Epidermal melanocyte (primary cell): Measurements from ENCODE around the gene GFI1.
"Not testable (repeated sequence)": the region's sequence is repeated elsewhere in the genome, so short reads cannot be mapped to it uniquely, and the experiment has no call there.

Experiments used
- DNase-seq: peaks from one replicate; pipeline ENCODE4 v3.0.0; 2011; ENCODE audit warnings: low spot score; ENCODE audit not compliant: insufficient read length

GFI1 gene

DNA sequence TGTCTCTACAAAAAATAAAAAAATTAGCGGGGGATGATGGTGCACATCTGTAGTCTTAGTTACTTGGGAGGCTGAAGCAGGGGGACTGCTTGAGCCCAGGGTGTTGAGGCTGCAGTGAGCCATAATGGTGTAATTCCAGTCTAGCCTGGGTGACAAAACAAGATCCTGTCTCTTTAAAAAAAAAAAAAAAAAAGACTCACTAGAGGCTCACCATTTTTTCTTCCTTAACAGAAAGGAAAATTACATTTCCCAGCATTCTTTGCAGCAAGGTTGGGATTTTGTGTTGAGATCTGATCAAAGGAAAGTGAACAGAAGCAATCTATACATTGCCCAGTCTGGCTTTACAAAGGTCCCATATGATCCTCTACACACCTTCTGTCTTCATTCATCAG lies 21.5 kb downstream of the GFI1 start:
- no peak for DNase-seq

- no peak for DNase-seq
These were observed 22.0 kb downstream of the GFI1 start for GRCh38 chr1:92464588-92465255.

DNA sequence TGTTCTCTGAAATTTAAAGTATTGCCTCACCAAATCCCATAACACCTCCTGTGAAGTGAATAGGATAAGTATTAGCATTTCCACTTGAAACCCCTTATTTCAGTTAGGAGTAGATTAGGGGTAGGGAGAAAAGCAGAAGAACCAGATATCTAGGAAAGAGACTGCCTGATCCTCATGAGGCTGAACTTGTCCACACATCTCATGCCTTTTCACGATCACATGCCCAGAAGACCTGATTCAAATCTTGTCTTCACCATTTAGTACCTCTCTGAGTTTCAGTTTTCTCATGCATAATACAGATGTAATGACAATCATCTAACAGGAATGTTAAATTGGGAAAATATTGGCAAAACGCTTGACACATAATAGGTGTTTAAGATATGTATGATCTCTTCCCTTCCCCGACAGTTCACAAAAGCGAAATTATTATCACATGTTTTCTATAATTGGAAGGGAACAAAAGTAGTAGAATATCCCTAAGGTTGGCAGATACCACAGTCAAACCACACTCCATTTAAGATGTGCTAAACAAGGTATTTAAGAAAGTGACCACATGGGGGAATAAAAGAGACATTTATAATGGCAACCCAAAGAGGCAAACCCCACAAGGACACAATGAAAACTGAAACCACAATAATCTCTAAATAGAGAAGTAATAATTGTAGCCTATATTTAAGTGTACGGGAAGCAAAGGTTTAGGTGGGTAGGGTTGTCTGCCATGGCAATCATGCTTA lies 25.2 kb downstream of the GFI1 start:
- no peak for DNase-seq

DNA sequence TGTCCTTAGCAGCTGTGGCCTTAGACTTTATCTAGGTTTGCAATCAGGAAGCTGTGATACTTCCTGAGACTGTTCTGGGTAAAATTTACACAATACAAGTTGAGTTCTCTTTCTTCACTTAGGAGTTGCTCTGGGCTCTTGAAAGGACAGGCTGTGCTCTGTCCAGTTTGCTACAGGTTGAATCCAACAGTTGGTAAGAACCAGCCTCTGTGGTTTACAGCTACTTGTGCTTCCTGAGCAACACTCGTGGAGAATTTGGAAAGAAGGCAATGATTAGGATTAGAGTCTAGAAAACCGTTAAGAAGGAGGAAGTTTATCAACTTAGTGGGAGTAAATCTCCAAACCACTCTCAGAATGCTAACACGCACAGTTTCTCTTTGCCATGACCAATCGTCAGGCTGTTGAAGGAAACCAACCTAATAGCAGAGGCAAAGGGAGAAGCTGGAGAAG lies 26.8 kb downstream of the GFI1 start:
- no peak for DNase-seq

DNA sequence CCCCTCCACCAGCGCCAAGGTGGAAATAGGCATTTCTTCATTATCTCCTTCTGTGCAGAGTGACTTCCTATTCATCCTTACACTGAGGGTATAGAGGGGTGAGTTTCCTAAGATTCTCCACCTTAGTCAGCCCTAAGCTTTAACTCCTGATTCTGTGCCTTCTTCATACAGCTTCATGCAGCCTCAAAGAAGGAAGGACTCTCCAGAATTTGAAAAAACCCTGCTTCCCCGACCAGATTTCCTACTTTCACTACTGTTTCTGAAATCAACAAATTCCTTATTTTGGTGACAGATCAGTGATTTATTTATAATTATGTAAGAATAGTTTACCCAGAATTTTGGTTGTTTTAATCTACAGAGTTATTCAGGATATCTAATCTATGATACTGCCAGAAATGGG lies 28.6 kb downstream of the GFI1 start:
- no peak for DNase-seq

GRCh38 chr1:92447976-92448375 lies 38.7 kb downstream of the GFI1 start:
- no peak for DNase-seq

- DNase-seq = no peak
These were observed 39.6 kb downstream of the GFI1 start for GRCh38 chr1:92447033-92447681.

GRCh38 chr1:92446546-92446945 lies 40.2 kb downstream of the GFI1 start:
- DNase-seq = no peak

GRCh38 chr1:92445865-92446264 lies 40.9 kb downstream of the GFI1 start:
- no peak for DNase-seq

- DNase-seq = no peak
These were observed 42.4 kb downstream of the GFI1 start for GRCh38 chr1:92444351-92444750.

- DNase-seq = no peak
These were observed 42.8 kb downstream of the GFI1 start for GRCh38 chr1:92443893-92444292.

DNA sequence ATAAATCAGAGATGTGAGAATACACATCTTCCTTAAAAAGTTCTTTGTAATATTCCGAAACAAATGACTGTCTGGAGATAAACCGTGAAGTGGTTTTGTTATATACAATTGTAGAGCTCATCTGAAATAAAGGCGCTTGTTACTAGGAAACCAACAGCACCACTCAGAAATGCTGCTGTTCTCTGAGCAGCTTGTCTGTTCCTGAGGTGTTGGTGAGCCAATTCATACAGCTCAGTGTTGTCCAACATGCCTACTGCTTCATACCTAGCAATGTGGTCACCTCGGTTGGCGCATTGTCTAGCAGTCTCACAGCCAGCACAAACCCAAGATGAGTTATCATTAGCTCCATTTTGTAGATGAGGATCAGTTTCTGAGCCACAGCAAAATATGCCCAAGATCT lies 44.4 kb downstream of the GFI1 start:
- DNase-seq = no peak

- no peak for DNase-seq
These were observed 44.9 kb downstream of the GFI1 start for GRCh38 chr1:92441697-92442342.

DNA sequence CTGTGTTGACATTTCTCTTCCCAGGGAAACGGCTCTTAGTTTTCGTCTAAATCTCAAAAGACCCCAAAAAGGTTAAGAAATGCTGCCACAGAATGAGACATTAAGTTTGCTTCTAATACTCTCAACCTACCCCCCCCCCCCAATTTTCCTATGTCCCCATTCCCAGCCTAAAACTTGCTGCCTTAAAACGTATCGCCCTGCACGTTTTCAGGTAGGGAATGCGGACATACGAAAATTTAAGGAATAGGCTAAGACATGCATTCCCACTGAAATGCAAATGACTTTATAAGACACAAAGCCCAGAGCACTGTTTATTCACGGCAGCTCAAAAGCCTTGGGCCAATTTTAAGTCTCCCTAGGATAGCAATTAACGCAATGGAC lies 45.4 kb downstream of the GFI1 start:
- DNase-seq = no peak

GRCh38 chr1:92439291-92439690 lies 47.4 kb downstream of the GFI1 start:
- no peak for DNase-seq

DNA sequence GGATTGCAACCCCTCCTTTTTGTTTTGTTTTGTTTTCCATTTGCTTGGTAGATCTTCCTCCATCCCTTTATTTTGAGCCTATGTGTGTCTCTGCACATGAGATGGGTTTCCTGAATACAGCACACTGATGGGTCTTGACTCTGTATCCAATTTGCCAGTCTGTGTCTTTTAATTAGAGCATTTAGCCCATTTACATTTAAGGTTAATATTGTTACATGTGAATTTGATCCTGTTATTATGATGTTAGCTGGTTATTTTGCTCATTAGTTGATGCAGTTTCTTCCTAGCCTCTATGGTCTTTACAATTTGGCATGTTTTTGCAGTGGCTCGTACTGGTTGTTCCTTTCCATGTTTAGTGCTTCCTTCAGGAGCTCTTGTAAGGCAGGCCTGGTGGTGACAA lies 52.2 kb downstream of the GFI1 start:
- not testable (repeated sequence) for DNase-seq

GRCh38 chr1:92430030-92430429 lies 56.7 kb downstream of the GFI1 start:
- no peak for DNase-seq

DNA sequence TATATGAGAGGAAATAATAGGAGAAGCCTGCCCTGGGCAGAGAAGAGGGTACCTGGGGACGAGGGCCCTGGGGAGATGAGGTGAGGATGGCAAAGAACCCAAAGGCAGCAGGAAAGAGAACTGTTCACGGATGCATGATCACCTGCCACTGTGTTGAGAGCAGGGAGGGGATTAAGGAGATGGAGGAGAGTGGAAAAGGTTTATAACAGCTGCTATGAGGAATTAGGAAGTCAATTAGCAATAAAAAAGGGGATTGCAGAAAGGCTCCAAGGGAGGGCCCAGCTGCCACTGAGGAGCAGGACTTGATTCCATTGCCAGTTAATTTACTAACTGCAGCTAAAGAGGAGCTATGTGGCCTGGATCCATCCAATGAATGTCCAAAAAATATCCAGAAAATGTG lies 61.1 kb downstream of the GFI1 start:
- DNase-seq = no peak
